GM23338 (cell line): ENCODE results near the gene CADPS2. TPM values are rescaled to one million over a fixed set of nuclear protein-coding genes. Genes with fewer than 3 reads are reported as not detected.

Experiments used
- ATAC-seq: fragments of 200-7000 bp; cut with Tn5 transposase; 3 replicates; pipeline ENCODE4 v1.9.1; 2020
- DNase-seq: peaks from one replicate; pipeline ENCODE4 v3.0.0-alpha.2; 2015; ENCODE audit warnings: low spot score
- H2AFZ ChIP-seq: fragments of 200-600 bp; sonication (generic); 2 replicates; pipeline ENCODE4 v1.8.0; 2016; ENCODE audit warnings: antibody characterized with exemption, mild to moderate bottlenecking, moderate library complexity
- H3F3A ChIP-seq: fragments of 200-600 bp; sonication (generic); replicated peaks from 2 replicates; pipeline ENCODE4 v1.8.0; 2017; ENCODE audit warnings: antibody characterized with exemption, mixed run types, low read depth
- H3K27ac ChIP-seq: fragments of 200-600 bp; sonication (generic); 2 replicates; pipeline ENCODE4 v1.6.1; 2016; ENCODE audit warnings: low read depth
- H3K27me3 ChIP-seq: fragments of 200-600 bp; sonication (generic); 2 replicates; pipeline ENCODE4 v1.8.0; 2016; ENCODE audit warnings: mild to moderate bottlenecking, mixed run types, moderate library complexity; ENCODE audit not compliant: insufficient read depth
- H3K36me3 ChIP-seq: fragments of 200-600 bp; sonication (generic); 2 replicates; pipeline ENCODE4 v1.8.0; 2016; ENCODE audit warnings: mild to moderate bottlenecking; ENCODE audit not compliant: insufficient read depth
- H3K4me1 ChIP-seq: fragments of 200-600 bp; sonication (generic); 2 replicates; pipeline ENCODE4 v1.8.0; 2016; ENCODE audit warnings: mild to moderate bottlenecking, moderate library complexity; ENCODE audit not compliant: insufficient read depth
- H3K4me2 ChIP-seq: fragments of 200-600 bp; sonication (generic); 2 replicates; pipeline ENCODE4 v1.7.1; 2017; ENCODE audit warnings: mixed run types
- H3K4me3 ChIP-seq: fragments of 200-600 bp; sonication (generic); 2 replicates; pipeline ENCODE4 v1.6.1; 2016; ENCODE audit warnings: mixed run types
- H3K79me2 ChIP-seq: fragments of 200-600 bp; sonication (generic); replicated peaks from 2 replicates; pipeline ENCODE4 v1.8.0; 2017; ENCODE audit warnings: mild to moderate bottlenecking; ENCODE audit not compliant: insufficient read depth
- H3K9me2 ChIP-seq: fragments of 200-600 bp; sonication (generic); 2 replicates; pipeline ENCODE4 v1.8.0; 2017; ENCODE audit not compliant: insufficient read depth
- H4K20me1 ChIP-seq: fragments of 200-600 bp; sonication (generic); replicated peaks from 2 replicates; pipeline ENCODE4 v1.8.0; 2017; ENCODE audit warnings: mild to moderate bottlenecking; ENCODE audit not compliant: insufficient read depth
- H3K27ac Mint-ChIP-seq: 2 replicates; pipeline ENCODE4 v1.8.0; 2020; ENCODE audit warnings: inconsistent platforms, mild to moderate bottlenecking, moderate library complexity, mixed read lengths
- H3K27me3 Mint-ChIP-seq: 3 replicates; pipeline ENCODE4 v1.8.0; 2022; ENCODE audit warnings: low read depth, mild to moderate bottlenecking, moderate library complexity, mixed read lengths, inconsistent platforms; ENCODE audit not compliant: insufficient read depth, poor library complexity
- H3K36me3 Mint-ChIP-seq: 3 replicates; pipeline ENCODE4 v1.8.0; 2021; ENCODE audit warnings: low read depth, mild to moderate bottlenecking, inconsistent platforms, moderate library complexity, mixed read lengths
- H3K4me1 Mint-ChIP-seq: 3 replicates; pipeline ENCODE4 v1.8.0; 2020; ENCODE audit warnings: mild to moderate bottlenecking, inconsistent platforms, mixed read lengths
- H3K4me3 Mint-ChIP-seq: 3 replicates; pipeline ENCODE4 v1.8.0; 2021; ENCODE audit warnings: moderate library complexity, mild to moderate bottlenecking, inconsistent platforms, mixed read lengths
- H3K9me3 Mint-ChIP-seq: 3 replicates; pipeline ENCODE4 v1.8.0; 2020; ENCODE audit warnings: moderate library complexity, mild to moderate bottlenecking, inconsistent platforms, mixed read lengths
- CREB1 ChIP-seq: fragments of 250-450 bp; sonication (Bioruptor Pico); IDR thresholded peaks from 2 replicates; pipeline ENCODE4 v1.5.0; 2020; ENCODE audit warnings: low read depth, mild to moderate bottlenecking, moderate library complexity
- ETS1 ChIP-seq: IDR thresholded peaks from 2 replicates; pipeline ENCODE4 v1.6.1; 2016; ENCODE audit warnings: antibody characterized with exemption
- EZH2phosphoT487 ChIP-seq: fragments of 200-600 bp; sonication (generic); IDR thresholded peaks from one replicate; pipeline ENCODE4 v1.8.1; 2018; ENCODE audit warnings: antibody characterized with exemption; ENCODE audit not compliant: unreplicated experiment
- NANOG ChIP-seq: IDR thresholded peaks from 2 replicates; pipeline ENCODE4 v1.6.1; 2016; ENCODE audit warnings: antibody characterized with exemption, borderline replicate concordance
- POLR2AphosphoS5 ChIP-seq: IDR thresholded peaks from 2 replicates; pipeline ENCODE4 v1.6.1; 2016; ENCODE audit warnings: antibody characterized with exemption, low read depth
- REST ChIP-seq: IDR thresholded peaks from one replicate; pipeline ENCODE4 v1.6.1; 2018; ENCODE audit warnings: antibody characterized with exemption; ENCODE audit not compliant: unreplicated experiment
- STAT1 ChIP-seq: IDR thresholded peaks from one replicate; pipeline ENCODE4 v1.6.1; 2016; ENCODE audit warnings: antibody characterized with exemption; ENCODE audit not compliant: unreplicated experiment
- ZNF114 ChIP-seq: fragments of 250-450 bp; sonication (Bioruptor Pico); IDR thresholded peaks from 2 replicates; pipeline ENCODE4 v1.5.0; 2020; ENCODE audit warnings: mild to moderate bottlenecking, moderate library complexity
- ZNF331 ChIP-seq: fragments of 250-450 bp; sonication (Bioruptor Pico); IDR thresholded peaks from 2 replicates; pipeline ENCODE4 v1.5.0; 2020; ENCODE audit warnings: low read depth, mild to moderate bottlenecking, moderate library complexity
- ZNF462 ChIP-seq: fragments of 250-450 bp; sonication (Bioruptor Pico); IDR thresholded peaks from 2 replicates; pipeline ENCODE4 v1.5.0; 2020; ENCODE audit warnings: mild to moderate bottlenecking, moderate library complexity
- polyA plus RNA-seq: library from polyadenylated mRNA; unstranded; fragments of >200 nt; fragmentation: Nextera tagmentation; extraction: Ambion mirVana; gene quantifications from 2 replicates; pipeline ENCODE4 v1.2.1, GENCODE V29; 2016
- total RNA-seq: library from RNA; depleted of rRNA; stranded (reverse); fragments of >200 nt; shearing (Covaris generic); gene quantifications from 2 replicates; pipeline ENCODE4 v1.2.3, GENCODE V29; 2014

The CADPS2 gene
- total and polyA plus RNA-seq, 2 experiments from 2014 or later, result 16.3 to 36.9 TPM

- H3K36me3 ChIP-seq, result no peaks in the 10 kb centered on the region
- no peaks in the 10 kb centered on the region for H3F3A ChIP-seq
- H3K9me3 Mint-ChIP-seq, result no peaks in the 10 kb centered on the region
- no peaks in the 10 kb centered on the region for H3K79me2 ChIP-seq
- H3K27ac ChIP-seq, result no peak overlapping the region
- no peak for TF ChIP-seq POLR2AphosphoS5
- no peak for TF ChIP-seq CREB1 (CRISPR knock-in tag)
- TF ChIP-seq ZNF114 (CRISPR knock-in tag), result no peak
- TF ChIP-seq ZNF331 (CRISPR knock-in tag), result no peak
- no peak for TF ChIP-seq NANOG
- TF ChIP-seq STAT1, result no peak
- no peak for TF ChIP-seq REST
- TF ChIP-seq ZNF462 (CRISPR knock-in tag), result no peak
- TF ChIP-seq EZH2phosphoT487, result no peak
- no peak for TF ChIP-seq ETS1
- H3K4me2 ChIP-seq, result no peak overlapping the region
- H3K27me3 Mint-ChIP-seq, result no peaks in the 10 kb centered on the region
- H3K9me2 ChIP-seq, result no peaks in the 10 kb centered on the region
- H4K20me1 ChIP-seq, result no peaks in the 10 kb centered on the region
- H3K4me1 ChIP-seq, result no peaks in the 10 kb centered on the region
- no peak overlapping the region for H3K4me3 Mint-ChIP-seq
- H3K4me3 ChIP-seq, result no peak overlapping the region
- no peak for DNase-seq
- H3K4me1 Mint-ChIP-seq, result no peaks in the 10 kb centered on the region
- H3K36me3 Mint-ChIP-seq, result no peaks in the 10 kb centered on the region
- ATAC-seq, result no peak
- H2AFZ ChIP-seq, result no peak overlapping the region
- no peak overlapping the region for H3K27ac Mint-ChIP-seq
- no peaks in the 10 kb centered on the region for H3K27me3 ChIP-seq
Observed at GRCh38 chr7:122935620-122936019, 49.4 kb upstream of the CADPS2 start.
